Right lobe of liver (tissue), 6 donors: Measurements from ENCODE around the gene FEZ2. TPM values are rescaled to one million over a fixed set of nuclear protein-coding genes. Genes with fewer than 3 reads are reported as not detected.

Experiments
- ATAC-seq, 4 donors: fragments of 200-7000 bp; cut with Tn5 transposase; one replicate each; pipeline ENCODE4 v1.9.1; 2020; ENCODE audit warnings: mild to moderate bottlenecking in 4 of 4, moderate library complexity in 4 of 4
- DNase-seq, 3 donors: peaks; one replicate each; pipeline ENCODE4 v3.0.0-alpha.2; 2020
- H3K27ac ChIP-seq, 3 donors: fragments of 200-600 bp; one replicate each; pipeline ENCODE4 v1.8.0; 2022
- H3K27me3 ChIP-seq, 2 donors: fragments of 200-600 bp; one replicate each; pipeline ENCODE4 v1.8.0; 2022
- H3K36me3 ChIP-seq, 4 donors: fragments of 200-600 bp; sonication (generic) in 1 of 4; one replicate each; pipeline versions ENCODE4 v1.5.1 to v1.8.0; 2017 to 2022; ENCODE audit warnings: control low read depth in 1 of 4
- H3K4me1 ChIP-seq, 4 donors: fragments of 200-600 bp; sonication (generic) in 1 of 4; one replicate each; pipeline versions ENCODE4 v1.5.1 to v1.8.0; 2017 to 2022; ENCODE audit warnings: control low read depth in 1 of 4
- H3K4me3 ChIP-seq, 3 donors: fragments of 200-600 bp; one replicate each; pipeline ENCODE4 v1.8.0; 2022
- H3K9me3 ChIP-seq, 4 donors: fragments of 200-600 bp; sonication (generic) in 1 of 4; one replicate each; pipeline versions ENCODE4 v1.5.1 to v1.8.0; 2017 to 2022; ENCODE audit warnings: control low read depth in 1 of 4
- CTCF ChIP-seq, 4 donors: fragments of 200-600 bp in 3 of 4; fragments of 450-650 bp in 1 of 4; IDR thresholded peaks; one replicate each; pipeline versions ENCODE4 v1.5.1 to v1.8.0; 2016 to 2022; ENCODE audit warnings: antibody characterized with exemption in 4 of 4, mild to moderate bottlenecking in 2 of 4
- POLR2A ChIP-seq: fragments of 450-650 bp; IDR thresholded peaks from one replicate; pipeline ENCODE4 v1.6.1; 2017; ENCODE audit warnings: antibody characterized with exemption, mild to moderate bottlenecking
- WGBS: methylation state at CpG from one replicate; pipeline ENCODE4 v1.1.6; 2018; ENCODE audit warnings: low coverage, low lambda C conversion rate; ENCODE audit not compliant: insufficient coverage; ENCODE audit errors: missing lambda C conversion rate; 5-methylcytosine and 5-hydroxymethylcytosine counted together
- intact Hi-C, 2 donors: fragments of 100-400 bp; cut with DNase I; formaldehyde crosslinking; loops; one replicate each; pipeline versions ENCODE4 v1.11.2 to v1.14.1; 2022
- total RNA-seq, 6 experiments: library from RNA; depleted of rRNA in 2 of 6; stranded (reverse); fragments of >200 nt in 2 of 6; fragmentation: NEBNext Ultra II Directional in 3 of 6; extraction: Animal tissue kit (Norgen Biotek cat#: 25700) in 3 of 6; gene quantifications; one replicate each; pipeline versions ENCODE4 v1.1.0 to v1.2.4, GENCODE V29; 2016 to 2023
- donor health status: DM: no; HTN: yes; CAD: no.
- donor health status: DM: no; HTN: no; CAD: no.
- donor health status: DM: no; HTN: no; CAD: no.
- donor health status: DM: no; HTN: yes; CAD: no.
- donor health status: DM: no; HTN: yes; CAD: no.

Gene FEZ2
- total RNA-seq, 6 experiments from 2014 or later: 11.1 to 22.2 (median 18.7) TPM

GRCh38 chr2:36547906-36548305, 50.1 kb downstream of the FEZ2 start:
- DNase-seq (no peak), ATAC-seq (no peak)
- H3K36me3 ChIP-seq: peaks cover 0 to 19% (median 12%) of the 10 kb centered on the region in 4 donors
- no peaks in the 10 kb centered on the region for H3K27me3 ChIP-seq
- H3K4me3 ChIP-seq: no peak overlapping the region
- no peaks in the 10 kb centered on the region for H3K4me1 ChIP-seq
- H3K9me3 ChIP-seq: no peaks in the 10 kb centered on the region
- TF ChIP-seq CTCF (IDR thresholded peaks at IDR 0.05) (no peak), POLR2A (no peak)
- H3K27ac ChIP-seq: no peak overlapping the region
- WGBS: 100% methylated on average over 2 of the region's 3 CpGs
- intact Hi-C loops: no loop called here

GRCh38 chr2:36545871-36546416, 52.0 kb downstream of the FEZ2 start:
- no peaks in the 10 kb centered on the region for H3K9me3 ChIP-seq
- H3K27me3 ChIP-seq: no peaks in the 10 kb centered on the region
- no peaks in the 10 kb centered on the region for H3K4me1 ChIP-seq
- ATAC-seq (no peak), DNase-seq (no peak)
- TF ChIP-seq CTCF (IDR thresholded peaks at IDR 0.05) (no peak), POLR2A (no peak)
- H3K27ac ChIP-seq: no peak overlapping the region
- no peak overlapping the region for H3K4me3 ChIP-seq
- 0% methylated on average over 1 of the region's 1 CpG for WGBS
- H3K36me3 ChIP-seq: peaks cover 0 to 6% (median 2%) of the 10 kb centered on the region in 4 donors
- intact Hi-C loops: no loop called here

GRCh38 chr2:36544638-36545338, 53.2 kb downstream of the FEZ2 start:
- no peaks in the 10 kb centered on the region for H3K27me3 ChIP-seq
- ATAC-seq (no peak), DNase-seq (no peak)
- no peak overlapping the region for H3K4me3 ChIP-seq
- H3K36me3 ChIP-seq: peaks cover 0 to 6% (median 0%) of the 10 kb centered on the region in 4 donors
- H3K27ac ChIP-seq: no peak overlapping the region
- TF ChIP-seq POLR2A (no peak), CTCF (IDR thresholded peaks at IDR 0.05) (peak in 1 of 4 donors; percentile 7)
- H3K4me1 ChIP-seq: no peaks in the 10 kb centered on the region
- 83% methylated on average over 6 of the region's 6 CpGs for WGBS
- H3K9me3 ChIP-seq: no peaks in the 10 kb centered on the region
- intact Hi-C loops: no loop called here

GRCh38 chr2:36541891-36542595, 55.9 kb downstream of the FEZ2 start:
- ATAC-seq: peak; percentile 52 to 81 (median 64)
- Histone ChIP-seq H3K9me3 (no peaks in the 10 kb centered on the region), H3K36me3 (peaks cover 0 to 2% (median 0%) of the 10 kb centered on the region in 4 donors), H3K4me3 (no peak overlapping the region), H3K27ac (peak overlapping the region in 2 of 3 donors; percentile 24 to 29), H3K4me1 (no peaks in the 10 kb centered on the region), H3K27me3 (no peaks in the 10 kb centered on the region)
- no peak for TF ChIP-seq CTCF (IDR thresholded peaks at IDR 0.05)
- 65% methylated on average over 3 of the region's 4 CpGs for WGBS
- intact Hi-C loops: no loop called here
- DNase-seq: no peak
